HepG2 (cell line): Measurements from ENCODE around the gene FBXO9. TPM values are rescaled to one million over a fixed set of nuclear protein-coding genes. Genes with fewer than 3 reads are reported as not detected.

Source experiments
- HHEX ChIP-seq: IDR thresholded peaks from 2 replicates; pipeline ENCODE4 v1.6.1; 2016; ENCODE audit warnings: control low read depth
- KAT2B ChIP-seq: fragments of 150-350 bp; IDR thresholded peaks from 2 replicates; pipeline ENCODE4 v1.6.1; 2014; ENCODE audit warnings: low read depth, low read length, borderline replicate concordance
- KAT8 ChIP-seq: IDR thresholded peaks from 2 replicates; pipeline ENCODE4 v1.6.1; 2016; ENCODE audit warnings: missing genetic modification reagents, missing compliant biosample characterization
- KDM3A ChIP-seq: IDR thresholded peaks from 2 replicates; pipeline ENCODE4 v1.6.1; 2018; ENCODE audit warnings: low read depth, missing compliant biosample characterization
- MIER2 ChIP-seq: IDR thresholded peaks from 2 replicates; pipeline ENCODE4 v1.6.1; 2016; ENCODE audit warnings: missing biosample characterization, missing genetic modification reagents
- NCOA2 ChIP-seq: sonication (generic); formaldehyde crosslinking; IDR thresholded peaks from 2 replicates; pipeline ENCODE4 v1.8.0; 2022; ENCODE audit warnings: inconsistent platforms
- NFE2L1 ChIP-seq: sonication (generic); formaldehyde crosslinking; IDR thresholded peaks from 2 replicates; pipeline ENCODE4 v1.4.0; 2020; ENCODE audit warnings: missing genetic modification reagents, mild to moderate bottlenecking, borderline replicate concordance
- NFYB ChIP-seq: sonication (generic); formaldehyde crosslinking; IDR thresholded peaks from 2 replicates; pipeline ENCODE4 v1.4.0; 2020; ENCODE audit warnings: missing genetic modification reagents
- PHF8 ChIP-seq: sonication (generic); formaldehyde crosslinking; IDR thresholded peaks from 2 replicates; pipeline ENCODE4 v1.5.0; 2020; ENCODE audit warnings: missing genetic modification reagents
- RBM22 ChIP-seq: fragments of 200-400 bp; formaldehyde crosslinking; optimal IDR thresholded peaks from 2 replicates; pipeline ENCODE3; 2017; ENCODE audit warnings: mild to moderate bottlenecking, low read length, moderate library complexity
- SAP130 ChIP-seq: IDR thresholded peaks from 2 replicates; pipeline ENCODE4 v1.6.1; 2016; ENCODE audit warnings: low read depth
- TCF7 ChIP-seq: sonication (generic); IDR thresholded peaks from 2 replicates; pipeline ENCODE4 v1.6.1; 2016; ENCODE audit warnings: antibody characterized with exemption, low read depth
- THAP11 ChIP-seq: IDR thresholded peaks from 2 replicates; pipeline ENCODE4 v1.6.1; 2016; ENCODE audit warnings: missing biosample characterization, missing genetic modification reagents
- ZMYM4 ChIP-seq: sonication (generic); formaldehyde crosslinking; IDR thresholded peaks from 2 replicates; pipeline ENCODE4 v1.8.1; 2023; ENCODE audit warnings: mild to moderate bottlenecking, missing genetic modification reagents
- ZNF180 ChIP-seq: sonication (generic); formaldehyde crosslinking; IDR thresholded peaks from 2 replicates; pipeline ENCODE4 v1.4.0; 2020; ENCODE audit warnings: low read depth, missing genetic modification reagents, borderline replicate concordance
- ZNF430 ChIP-seq: sonication (generic); formaldehyde crosslinking; IDR thresholded peaks from 2 replicates; pipeline ENCODE4 v1.9.0; 2021; ENCODE audit warnings: mild to moderate bottlenecking, missing genetic modification reagents
- ZNF556 ChIP-seq: sonication (generic); formaldehyde crosslinking; IDR thresholded peaks from 2 replicates; pipeline ENCODE4 v1.4.0; 2020; ENCODE audit warnings: mild to moderate bottlenecking, missing genetic modification reagents, borderline replicate concordance
- ZNF563 ChIP-seq: sonication (generic); formaldehyde crosslinking; IDR thresholded peaks from 2 replicates; pipeline ENCODE4 v1.8.0; 2022; ENCODE audit warnings: mild to moderate bottlenecking, moderate library complexity, missing genetic modification reagents
- ZNF746 ChIP-seq: sonication (generic); formaldehyde crosslinking; IDR thresholded peaks from 2 replicates; pipeline ENCODE4 v1.8.0; 2022; ENCODE audit warnings: mild to moderate bottlenecking, missing genetic modification reagents
- polyA plus RNA-seq, 8 experiments: library from polyadenylated mRNA; depleted of rRNA in 3 of 8; stranded (reverse) in 7 of 8; unstranded in 1 of 8; fragments of >200 nt; fragmentation: Illumina TruSeq in 4 of 8; extraction: Trizol in 4 of 8; gene quantifications; 2 replicates each; pipeline versions ENCODE4 v1.2.1 to v1.2.3, GENCODE V29; 2011 to 2016; ENCODE audit warnings: low read depth in 4 of 8, missing spikeins in 1 of 8, mixed read lengths in 1 of 8; ENCODE audit not compliant: insufficient read depth in 1 of 8
- total RNA-seq, 5 experiments: library from RNA; depleted of rRNA; stranded (reverse); fragments of >200 nt; fragmentation: Illumina TruSeq; extraction: Trizol; gene quantifications; 2 replicates each; pipeline ENCODE4 v1.2.3, GENCODE V29; 2016; ENCODE audit warnings: low read depth in 1 of 5
- TF ChIP-seq, protein P1 (sequence below): sonication (generic); formaldehyde crosslinking; IDR thresholded peaks from 2 replicates; pipeline ENCODE4 v1.8.1; 2022; ENCODE audit warnings: mild to moderate bottlenecking, missing genetic modification reagents
- TF ChIP-seq, protein P2 (sequence below): sonication (generic); formaldehyde crosslinking; IDR thresholded peaks from 2 replicates; pipeline ENCODE4 v1.4.0; 2020; ENCODE audit warnings: mild to moderate bottlenecking, missing genetic modification reagents
- TF ChIP-seq, protein P3 (sequence below): sonication (generic); formaldehyde crosslinking; IDR thresholded peaks from 2 replicates; pipeline ENCODE4 v1.5.1; 2020; ENCODE audit warnings: mild to moderate bottlenecking, moderate library complexity, missing genetic modification reagents
- TF ChIP-seq, protein P4 (sequence below): sonication (generic); formaldehyde crosslinking; IDR thresholded peaks from 2 replicates; pipeline ENCODE4 v1.4.0; 2020; ENCODE audit warnings: missing genetic modification reagents
- TF ChIP-seq, protein P5 (sequence below): IDR thresholded peaks from 2 replicates; pipeline ENCODE4 v1.6.1; 2016

FBXO9 gene
- total and polyA plus RNA-seq, 2 of the 13 experiments (the other 11 are each of a cell fraction or from before 2014, with no cell fraction given): 64.3 to 98.4 TPM

DNA sequence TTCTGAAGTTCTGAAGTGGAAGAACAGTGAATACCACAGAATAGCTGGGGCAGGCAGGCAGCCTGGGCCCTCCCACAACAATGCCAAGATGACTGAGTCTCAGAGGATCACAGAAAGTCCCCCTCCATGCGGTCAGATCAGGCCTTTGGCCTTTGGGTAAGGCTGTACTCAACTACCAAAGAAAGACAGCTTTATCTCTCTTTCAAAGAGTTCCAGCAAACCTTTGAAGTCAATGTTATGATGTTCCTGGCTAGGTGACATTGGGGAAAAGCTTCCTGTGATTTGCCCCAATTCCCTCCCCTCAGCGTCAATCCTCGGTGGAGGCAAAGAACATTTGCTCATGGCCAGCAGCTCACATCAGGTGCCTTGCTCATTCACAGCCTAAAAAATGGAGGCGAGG, 10.7 kb upstream of the FBXO9 start (continued):
- TF ChIP-seq, protein P1, sequence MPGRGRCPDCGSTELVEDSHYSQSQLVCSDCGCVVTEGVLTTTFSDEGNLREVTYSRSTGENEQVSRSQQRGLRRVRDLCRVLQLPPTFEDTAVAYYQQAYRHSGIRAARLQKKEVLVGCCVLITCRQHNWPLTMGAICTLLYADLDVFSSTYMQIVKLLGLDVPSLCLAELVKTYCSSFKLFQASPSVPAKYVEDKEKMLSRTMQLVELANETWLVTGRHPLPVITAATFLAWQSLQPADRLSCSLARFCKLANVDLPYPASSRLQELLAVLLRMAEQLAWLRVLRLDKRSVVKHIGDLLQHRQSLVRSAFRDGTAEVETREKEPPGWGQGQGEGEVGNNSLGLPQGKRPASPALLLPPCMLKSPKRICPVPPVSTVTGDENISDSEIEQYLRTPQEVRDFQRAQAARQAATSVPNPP (CRISPR knock-in tag): no peak
- 0 out of 2 replicates have a peak, but pooled peaks have one; percentile 39 for TF ChIP-seq THAP11
- TF ChIP-seq, protein P2, sequence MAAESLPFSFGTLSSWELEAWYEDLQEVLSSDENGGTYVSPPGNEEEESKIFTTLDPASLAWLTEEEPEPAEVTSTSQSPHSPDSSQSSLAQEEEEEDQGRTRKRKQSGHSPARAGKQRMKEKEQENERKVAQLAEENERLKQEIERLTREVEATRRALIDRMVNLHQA (CRISPR knock-in tag): no peak
- TF ChIP-seq, protein P3, sequence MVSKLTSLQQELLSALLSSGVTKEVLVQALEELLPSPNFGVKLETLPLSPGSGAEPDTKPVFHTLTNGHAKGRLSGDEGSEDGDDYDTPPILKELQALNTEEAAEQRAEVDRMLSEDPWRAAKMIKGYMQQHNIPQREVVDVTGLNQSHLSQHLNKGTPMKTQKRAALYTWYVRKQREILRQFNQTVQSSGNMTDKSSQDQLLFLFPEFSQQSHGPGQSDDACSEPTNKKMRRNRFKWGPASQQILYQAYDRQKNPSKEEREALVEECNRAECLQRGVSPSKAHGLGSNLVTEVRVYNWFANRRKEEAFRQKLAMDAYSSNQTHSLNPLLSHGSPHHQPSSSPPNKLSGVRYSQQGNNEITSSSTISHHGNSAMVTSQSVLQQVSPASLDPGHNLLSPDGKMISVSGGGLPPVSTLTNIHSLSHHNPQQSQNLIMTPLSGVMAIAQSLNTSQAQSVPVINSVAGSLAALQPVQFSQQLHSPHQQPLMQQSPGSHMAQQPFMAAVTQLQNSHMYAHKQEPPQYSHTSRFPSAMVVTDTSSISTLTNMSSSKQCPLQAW (CRISPR knock-in tag): peak; percentile 77; the same call in 1 of the 2 replicates
- TF ChIP-seq TCF7: peak; percentile 90
- TF ChIP-seq, protein P4, sequence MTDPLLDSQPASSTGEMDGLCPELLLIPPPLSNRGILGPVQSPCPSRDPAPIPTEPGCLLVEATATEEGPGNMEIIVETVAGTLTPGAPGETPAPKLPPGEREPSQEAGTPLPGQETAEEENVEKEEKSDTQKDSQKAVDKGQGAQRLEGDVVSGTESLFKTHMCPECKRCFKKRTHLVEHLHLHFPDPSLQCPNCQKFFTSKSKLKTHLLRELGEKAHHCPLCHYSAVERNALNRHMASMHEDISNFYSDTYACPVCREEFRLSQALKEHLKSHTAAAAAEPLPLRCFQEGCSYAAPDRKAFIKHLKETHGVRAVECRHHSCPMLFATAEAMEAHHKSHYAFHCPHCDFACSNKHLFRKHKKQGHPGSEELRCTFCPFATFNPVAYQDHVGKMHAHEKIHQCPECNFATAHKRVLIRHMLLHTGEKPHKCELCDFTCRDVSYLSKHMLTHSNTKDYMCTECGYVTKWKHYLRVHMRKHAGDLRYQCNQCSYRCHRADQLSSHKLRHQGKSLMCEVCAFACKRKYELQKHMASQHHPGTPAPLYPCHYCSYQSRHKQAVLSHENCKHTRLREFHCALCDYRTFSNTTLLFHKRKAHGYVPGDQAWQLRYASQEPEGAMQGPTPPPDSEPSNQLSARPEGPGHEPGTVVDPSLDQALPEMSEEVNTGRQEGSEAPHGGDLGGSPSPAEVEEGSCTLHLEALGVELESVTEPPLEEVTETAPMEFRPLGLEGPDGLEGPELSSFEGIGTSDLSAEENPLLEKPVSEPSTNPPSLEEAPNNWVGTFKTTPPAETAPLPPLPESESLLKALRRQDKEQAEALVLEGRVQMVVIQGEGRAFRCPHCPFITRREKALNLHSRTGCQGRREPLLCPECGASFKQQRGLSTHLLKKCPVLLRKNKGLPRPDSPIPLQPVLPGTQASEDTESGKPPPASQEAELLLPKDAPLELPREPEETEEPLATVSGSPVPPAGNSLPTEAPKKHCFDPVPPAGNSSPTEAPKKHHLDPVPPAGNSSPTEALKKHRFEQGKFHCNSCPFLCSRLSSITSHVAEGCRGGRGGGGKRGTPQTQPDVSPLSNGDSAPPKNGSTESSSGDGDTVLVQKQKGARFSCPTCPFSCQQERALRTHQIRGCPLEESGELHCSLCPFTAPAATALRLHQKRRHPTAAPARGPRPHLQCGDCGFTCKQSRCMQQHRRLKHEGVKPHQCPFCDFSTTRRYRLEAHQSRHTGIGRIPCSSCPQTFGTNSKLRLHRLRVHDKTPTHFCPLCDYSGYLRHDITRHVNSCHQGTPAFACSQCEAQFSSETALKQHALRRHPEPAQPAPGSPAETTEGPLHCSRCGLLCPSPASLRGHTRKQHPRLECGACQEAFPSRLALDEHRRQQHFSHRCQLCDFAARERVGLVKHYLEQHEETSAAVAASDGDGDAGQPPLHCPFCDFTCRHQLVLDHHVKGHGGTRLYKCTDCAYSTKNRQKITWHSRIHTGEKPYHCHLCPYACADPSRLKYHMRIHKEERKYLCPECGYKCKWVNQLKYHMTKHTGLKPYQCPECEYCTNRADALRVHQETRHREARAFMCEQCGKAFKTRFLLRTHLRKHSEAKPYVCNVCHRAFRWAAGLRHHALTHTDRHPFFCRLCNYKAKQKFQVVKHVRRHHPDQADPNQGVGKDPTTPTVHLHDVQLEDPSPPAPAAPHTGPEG (CRISPR knock-in tag): no peak
- TF ChIP-seq RBM22: no peak
- TF ChIP-seq ZMYM4: peak; percentile 55; the same call in 1 of the 2 replicates
- TF ChIP-seq ZNF430 (CRISPR knock-in tag): no peak
- TF ChIP-seq NFYB (CRISPR knock-in tag): no peak
- TF ChIP-seq MIER2 (CRISPR knock-in tag): peak; percentile 55; the same call in 1 of the 2 replicates
- TF ChIP-seq, protein P5, sequence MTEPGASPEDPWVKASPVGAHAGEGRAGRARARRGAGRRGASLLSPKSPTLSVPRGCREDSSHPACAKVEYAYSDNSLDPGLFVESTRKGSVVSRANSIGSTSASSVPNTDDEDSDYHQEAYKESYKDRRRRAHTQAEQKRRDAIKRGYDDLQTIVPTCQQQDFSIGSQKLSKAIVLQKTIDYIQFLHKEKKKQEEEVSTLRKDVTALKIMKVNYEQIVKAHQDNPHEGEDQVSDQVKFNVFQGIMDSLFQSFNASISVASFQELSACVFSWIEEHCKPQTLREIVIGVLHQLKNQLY (CRISPR knock-in tag): no peak
- no peak for TF ChIP-seq HHEX (CRISPR knock-in tag)
- 0 out of 2 replicates have a peak, but pooled peaks have one; percentile 43 for TF ChIP-seq ZNF556 (CRISPR knock-in tag)
- no peak for TF ChIP-seq NFE2L1 (CRISPR knock-in tag)
- no peak for TF ChIP-seq PHF8 (CRISPR knock-in tag)
- TF ChIP-seq KAT2B: no peak
- TF ChIP-seq NCOA2 (CRISPR knock-in tag): peak; percentile 80
- TF ChIP-seq ZNF746 (CRISPR knock-in tag): no peak
- peak; percentile 81 for TF ChIP-seq SAP130 (CRISPR knock-in tag)
- peak; percentile 34; the same call in 1 of the 2 replicates for TF ChIP-seq KAT8
- TF ChIP-seq ZNF180 (CRISPR knock-in tag): no peak
- TF ChIP-seq KDM3A (CRISPR knock-in tag): no peak
- TF ChIP-seq ZNF563 (CRISPR knock-in tag): no peak
